Esophagus squamous epithelium (tissue), 4 donors: ENCODE results near the gene UACA.

Experiments used
- CTCF ChIP-seq, 6 experiments: fragments of 450-650 bp in 4 of 6; fragments of 200-600 bp in 2 of 6; sonication (generic) in 2 of 6; IDR thresholded peaks; one replicate each; pipeline ENCODE4 v1.5.1; 2016 to 2019; ENCODE audit warnings: antibody characterized with exemption in 6 of 6, mild to moderate bottlenecking in 4 of 6, moderate library complexity in 4 of 6
- POLR2A ChIP-seq, 4 donors: fragments of 450-650 bp; IDR thresholded peaks; one replicate each; pipeline ENCODE4 v1.6.1; 2017; ENCODE audit warnings: antibody characterized with exemption in 4 of 4, mild to moderate bottlenecking in 4 of 4, moderate library complexity in 3 of 4

DNA sequence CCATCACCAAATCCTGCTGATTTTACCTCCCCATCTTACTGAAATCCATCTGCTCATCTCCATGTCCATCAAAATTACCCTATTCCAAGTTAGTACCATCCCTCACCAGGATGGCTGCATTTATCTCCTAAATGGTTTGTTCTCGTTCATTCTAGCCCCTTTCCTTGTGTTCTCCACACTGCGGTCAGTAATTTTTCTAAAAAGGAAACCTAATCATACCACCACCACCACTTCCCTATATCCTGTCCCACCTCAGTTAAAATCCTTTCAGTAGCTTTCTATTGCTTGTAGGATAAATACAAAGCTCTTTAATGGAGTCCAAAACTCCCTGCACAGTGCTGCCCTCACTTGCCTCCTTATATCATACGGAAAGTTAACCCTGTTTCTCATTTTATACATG lies 51.1 kb downstream of the UACA start:
- TF ChIP-seq CTCF (IDR thresholded peaks at IDR 0.05) (no peak), POLR2A (IDR thresholded peaks at IDR 0.05) (no peak)
